B cell (primary cell): ENCODE measurements around the gene NDN. TPM values are rescaled to one million over a fixed set of nuclear protein-coding genes. Genes with fewer than 3 reads are reported as not detected.

ENCODE experiments used
- ATAC-seq: fragments of 200-7000 bp; cut with Tn5 transposase; one replicate; pipeline ENCODE4 v1.10.0; 2021; ENCODE audit warnings: low read depth, mild to moderate bottlenecking, moderate number of reproducible peaks, moderate library complexity
- CTCF ChIA-PET: fragments of 350-600 bp; sonication (Branson Sonifier 250); formaldehyde crosslinking; loops from one replicate; lab custom pipeline; 2021; ENCODE audit warnings: antibody characterized with exemption, inconsistent platforms; lab: Charles Lee
- POLR2A ChIA-PET: fragments of 350-600 bp; sonication (Branson Sonifier 250); formaldehyde crosslinking; loops from one replicate; lab custom pipeline; 2021; ENCODE audit warnings: antibody characterized with exemption; lab: Charles Lee
- DNase-seq: peaks from one replicate; pipeline ENCODE4 v3.0.0; 2013
- H2AFZ ChIP-seq: 2 replicates; pipeline ENCODE4 v1.6.1; 2012; ENCODE audit warnings: mild to moderate bottlenecking, low read depth, low read length; ENCODE audit not compliant: insufficient read depth, poor library complexity, severe bottlenecking
- H3K27ac ChIP-seq, 2 donors: 1 replicate in 1 of 2; 2 replicates in 1 of 2; pipeline ENCODE4 v1.5.1; 2012 to 2013; ENCODE audit warnings: low read length in 2 of 2, mild to moderate bottlenecking in 2 of 2, moderate library complexity in 1 of 2
- H3K27me3 ChIP-seq, 4 experiments: fragments of 200-600 bp in 1 of 4; sonication (generic) in 1 of 4; replicated peaks in 1 of 4; 1 replicate in 2 of 4; 2 replicates in 2 of 4; pipeline versions ENCODE4 v1.6.1 to v1.7.0; 2013 to 2016; ENCODE audit warnings: low read length in 3 of 4, mild to moderate bottlenecking in 2 of 4, mixed read lengths in 1 of 4, moderate library complexity in 1 of 4; ENCODE audit not compliant: insufficient read depth in 4 of 4, control insufficient read depth in 3 of 4; ENCODE audit errors: control extremely low read depth in 1 of 4
- H3K36me3 ChIP-seq, 2 experiments: replicated peaks in 1 of 2; 1 replicate in 1 of 2; 2 replicates in 1 of 2; pipeline versions ENCODE4 v1.6.1 to v1.7.1; 2013; ENCODE audit warnings: low read length in 1 of 2; ENCODE audit not compliant: insufficient read depth in 2 of 2, control insufficient read depth in 1 of 2; ENCODE audit errors: control extremely low read depth in 1 of 2, extremely low read depth in 1 of 2
- H3K4me1 ChIP-seq, 2 donors: fragments of 200-600 bp in 1 of 2; sonication (generic) in 1 of 2; 1 replicate in 1 of 2; 2 replicates in 1 of 2; pipeline versions ENCODE4 v1.5.1 to v1.6.1; 2013 to 2017; ENCODE audit warnings: low read length in 2 of 2; ENCODE audit not compliant: control insufficient read depth in 2 of 2, insufficient read depth in 2 of 2
- H3K4me2 ChIP-seq: replicated peaks from 2 replicates; pipeline ENCODE3; 2012; ENCODE audit warnings: mild to moderate bottlenecking, low read depth, low read length; ENCODE audit not compliant: poor library complexity, severe bottlenecking
- H3K4me3 ChIP-seq, 5 experiments: fragments of 200-600 bp in 1 of 5; sonication (generic) in 1 of 5; 1 replicate in 3 of 5; 2 replicates in 2 of 5; pipeline versions ENCODE4 v1.5.1 to v1.7.0; 2011 to 2016; ENCODE audit warnings: low read length in 4 of 5, mild to moderate bottlenecking in 4 of 5, low read depth in 2 of 5, control low read depth in 1 of 5, moderate library complexity in 1 of 5; ENCODE audit not compliant: insufficient read depth in 1 of 5; ENCODE audit errors: control extremely low read depth in 1 of 5, extremely low read depth in 1 of 5
- H3K79me2 ChIP-seq: fragments of 200-600 bp; sonication (generic); one replicate; pipeline ENCODE4 v1.6.0; 2016; ENCODE audit warnings: low read length; ENCODE audit not compliant: control insufficient read depth, insufficient read depth
- H3K9ac ChIP-seq: fragments of 200-600 bp; sonication (generic); 2 replicates; pipeline ENCODE4 v1.6.1; 2017; ENCODE audit warnings: mild to moderate bottlenecking, low read length, moderate library complexity
- H3K9me3 ChIP-seq, 3 donors: one replicate each; pipeline versions ENCODE4 v1.6.1 to v1.7.1; 2013; ENCODE audit warnings: low read length in 2 of 3; ENCODE audit not compliant: control insufficient read depth in 2 of 3, insufficient read depth in 1 of 3; ENCODE audit errors: control extremely low read depth in 1 of 3
- H4K20me1 ChIP-seq: 2 replicates; pipeline ENCODE4 v1.6.0; 2012; ENCODE audit warnings: mild to moderate bottlenecking, low read length; ENCODE audit not compliant: insufficient read depth, control insufficient read depth, poor library complexity, severe bottlenecking
- H3K27ac Mint-ChIP-seq: one replicate; pipeline ENCODE4 v1.8.0; 2021; ENCODE audit warnings: mixed read lengths
- H3K27me3 Mint-ChIP-seq: one replicate; pipeline ENCODE4 v1.8.0; 2021; ENCODE audit warnings: mixed read lengths
- H3K4me1 Mint-ChIP-seq: one replicate; pipeline ENCODE4 v1.8.0; 2021; ENCODE audit warnings: mixed read lengths
- H3K4me3 Mint-ChIP-seq: one replicate; pipeline ENCODE4 v1.8.0; 2021; ENCODE audit warnings: mixed read lengths
- H3K9me3 Mint-ChIP-seq: one replicate; pipeline ENCODE4 v1.8.0; 2022; ENCODE audit warnings: mixed read lengths; ENCODE audit not compliant: insufficient read depth
- EZH2 ChIP-seq: IDR thresholded peaks from 2 replicates; pipeline ENCODE4 v1.6.1; 2012; ENCODE audit warnings: borderline replicate concordance, low read depth, mild to moderate bottlenecking, moderate library complexity, low read length; ENCODE audit not compliant: insufficient read depth, poor library complexity, severe bottlenecking
- WGBS: methylation state at CpG from one replicate; pipeline ENCODE4 v1.1.5; 2013; ENCODE audit warnings: missing lambda C conversion rate; ENCODE audit not compliant: insufficient coverage; 5-methylcytosine and 5-hydroxymethylcytosine counted together
- intact Hi-C: fragments of 100-400 bp; cut with micrococcal nuclease; formaldehyde crosslinking; loops from one replicate; pipeline ENCODE4 v1.10.0; 2022
- polyA minus RNA-seq: library from RNA; depleted of rRNA, polyadenylated mRNA; stranded (reverse); fragments of >200 nt; gene quantifications from 2 replicates; pipeline ENCODE4 v1.2.3, GENCODE V29; 2012
- polyA plus RNA-seq: library from polyadenylated mRNA; depleted of rRNA; stranded (reverse); fragments of >200 nt; gene quantifications from 2 replicates; pipeline ENCODE4 v1.2.3, GENCODE V29; 2012
- total RNA-seq, 2 donors: library from RNA; stranded (reverse); fragments of 120-200 nt in 1 of 2; gene quantifications; 1 replicate in 1 of 2; 2 replicates in 1 of 2; pipeline versions ENCODE4 v1.2.3 to v1.2.4, GENCODE V29; 2013 to 2022
- TF ChIP-seq, protein P1 (sequence below): fragments of 200-600 bp; IDR thresholded peaks from one replicate; pipeline ENCODE4 v1.8.0; 2022; ENCODE audit warnings: antibody characterized with exemption, mild to moderate bottlenecking

Gene NDN, protein sequence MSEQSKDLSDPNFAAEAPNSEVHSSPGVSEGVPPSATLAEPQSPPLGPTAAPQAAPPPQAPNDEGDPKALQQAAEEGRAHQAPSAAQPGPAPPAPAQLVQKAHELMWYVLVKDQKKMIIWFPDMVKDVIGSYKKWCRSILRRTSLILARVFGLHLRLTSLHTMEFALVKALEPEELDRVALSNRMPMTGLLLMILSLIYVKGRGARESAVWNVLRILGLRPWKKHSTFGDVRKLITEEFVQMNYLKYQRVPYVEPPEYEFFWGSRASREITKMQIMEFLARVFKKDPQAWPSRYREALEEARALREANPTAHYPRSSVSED
- total RNA-seq (not detected in 2 replicates), polyA plus RNA-seq (not detected in 2 replicates), polyA minus RNA-seq (not detected in 2 replicates)
- 4.8 TPM for total RNA-seq (2013)

DNA sequence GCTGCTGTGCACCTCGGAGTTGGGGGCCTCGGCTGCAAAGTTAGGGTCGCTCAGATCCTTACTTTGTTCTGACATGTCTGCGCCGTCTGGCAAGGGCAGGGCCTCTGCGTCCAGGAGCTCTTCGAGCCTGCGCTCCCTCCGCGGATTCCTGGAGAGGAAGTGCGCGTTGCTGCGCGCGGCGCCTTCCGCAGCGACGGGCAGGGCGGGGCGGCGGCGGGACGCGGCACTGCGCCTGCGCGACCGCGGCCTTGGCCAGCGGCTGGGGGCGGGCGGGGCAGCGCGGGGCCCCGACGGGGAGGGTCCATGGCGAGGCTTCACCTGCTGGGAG, at the start of gene NDN:
Gene NDN, minus strand, starts transcription at position 163 of the 328 bp plus-strand sequence. Its CDS starts 88 bp downstream, at position 75.
- Histone ChIP-seq H3K79me2 (no peaks in the 10 kb centered on the region), H3K27me3 (no peaks in the 10 kb centered on the region), H3K4me1 (no peaks in the 10 kb centered on the region), H3K9me3 (peaks cover 0 to 9% (median 0%) of the 10 kb centered on the region in 3 donors), H3K4me3 (no peak within 1 kb of the TSS), H2AFZ (no peak within 1 kb of the TSS), H3K9ac (no peak within 1 kb of the TSS), H3K4me2 (no peak within 1 kb of the TSS), H3K36me3 (no peaks in the 10 kb centered on the region), H4K20me1 (no peaks in the 10 kb centered on the region), H3K27ac (no peak within 1 kb of the TSS)
- ChIA-PET CTCF (no interaction called here), POLR2A (no interaction called here)
- H3K27me3 Mint-ChIP-seq: peaks cover 4% of the 10 kb centered on the region
- TF ChIP-seq, protein P1, sequence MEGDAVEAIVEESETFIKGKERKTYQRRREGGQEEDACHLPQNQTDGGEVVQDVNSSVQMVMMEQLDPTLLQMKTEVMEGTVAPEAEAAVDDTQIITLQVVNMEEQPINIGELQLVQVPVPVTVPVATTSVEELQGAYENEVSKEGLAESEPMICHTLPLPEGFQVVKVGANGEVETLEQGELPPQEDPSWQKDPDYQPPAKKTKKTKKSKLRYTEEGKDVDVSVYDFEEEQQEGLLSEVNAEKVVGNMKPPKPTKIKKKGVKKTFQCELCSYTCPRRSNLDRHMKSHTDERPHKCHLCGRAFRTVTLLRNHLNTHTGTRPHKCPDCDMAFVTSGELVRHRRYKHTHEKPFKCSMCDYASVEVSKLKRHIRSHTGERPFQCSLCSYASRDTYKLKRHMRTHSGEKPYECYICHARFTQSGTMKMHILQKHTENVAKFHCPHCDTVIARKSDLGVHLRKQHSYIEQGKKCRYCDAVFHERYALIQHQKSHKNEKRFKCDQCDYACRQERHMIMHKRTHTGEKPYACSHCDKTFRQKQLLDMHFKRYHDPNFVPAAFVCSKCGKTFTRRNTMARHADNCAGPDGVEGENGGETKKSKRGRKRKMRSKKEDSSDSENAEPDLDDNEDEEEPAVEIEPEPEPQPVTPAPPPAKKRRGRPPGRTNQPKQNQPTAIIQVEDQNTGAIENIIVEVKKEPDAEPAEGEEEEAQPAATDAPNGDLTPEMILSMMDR: no peak
- TF ChIP-seq EZH2: no peak
- H3K4me1 Mint-ChIP-seq: no peaks in the 10 kb centered on the region
- no peak within 1 kb of the TSS for H3K27ac Mint-ChIP-seq
- DNase-seq (no peak), ATAC-seq (no peak)
- intact Hi-C loops: no loop called here
- no peak within 1 kb of the TSS for H3K4me3 Mint-ChIP-seq
- 28% methylated on average over 38 of the region's 38 CpGs for WGBS
- H3K9me3 Mint-ChIP-seq: peaks cover 4% of the 10 kb centered on the region

DNA sequence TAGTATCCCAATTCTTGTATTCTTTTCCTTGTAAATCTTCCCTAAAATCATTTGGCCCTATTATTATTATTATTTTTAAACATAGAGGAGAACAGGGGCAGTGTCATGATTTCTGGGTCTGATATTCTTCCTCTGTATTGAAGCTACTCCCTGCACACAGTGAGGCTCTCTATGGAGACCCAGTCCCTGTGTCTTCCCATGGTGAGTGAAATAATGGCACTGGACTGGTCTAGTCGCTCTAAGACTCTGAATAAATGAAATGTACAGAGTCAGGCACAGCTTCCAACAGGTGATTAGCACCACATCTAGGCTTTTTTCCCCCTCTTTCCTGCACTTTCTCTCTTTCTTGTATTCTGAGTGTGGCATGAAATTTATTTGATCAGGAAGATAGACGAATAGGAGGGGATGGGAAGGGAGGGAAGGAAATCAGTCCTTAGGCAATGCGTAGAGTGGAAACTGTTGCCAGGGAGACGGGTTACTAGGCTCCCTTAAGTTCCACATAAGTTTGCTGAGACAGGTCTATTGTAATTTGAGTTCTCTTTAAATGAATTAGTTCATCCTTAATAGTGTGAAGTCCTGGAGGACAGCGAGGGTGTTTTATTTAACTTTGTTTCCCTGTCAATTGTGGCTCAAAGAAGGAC, 49.0 kb upstream of the NDN start:
- ChIA-PET POLR2A (no interaction called here), CTCF (no interaction called here)
- intact Hi-C loops: no loop called here
- Histone ChIP-seq H3K4me3 (no peak overlapping the region), H3K79me2 (no peaks in the 10 kb centered on the region), H3K4me1 (no peaks in the 10 kb centered on the region), H3K9ac (no peak overlapping the region), H3K27ac (no peak overlapping the region), H3K36me3 (no peaks in the 10 kb centered on the region), H4K20me1 (no peaks in the 10 kb centered on the region), H2AFZ (no peak overlapping the region), H3K4me2 (no peak overlapping the region), H3K27me3 (no peaks in the 10 kb centered on the region), H3K9me3 (peaks cover 0 to 5% (median 0%) of the 10 kb centered on the region in 3 donors)
- Mint-ChIP-seq H3K27ac (no peak overlapping the region), H3K4me1 (no peaks in the 10 kb centered on the region), H3K4me3 (no peak overlapping the region), H3K27me3 (no peaks in the 10 kb centered on the region), H3K9me3 (peaks cover 7% of the 10 kb centered on the region)
- ATAC-seq (no peak), DNase-seq (no peak)
- TF ChIP-seq EZH2: no peak
- TF ChIP-seq, protein P1: no peak
- WGBS: 49% methylated on average over 2 of the region's 5 CpGs
